Measurements from ENCODE around the gene ITPK1.

GRCh38 chr14:92902191-92902590, 213.5 kb downstream of the ITPK1 start:
- TF ChIP-seq CTCF (IDR thresholded peaks at IDR 0.05), result no peak
- no peak for TF ChIP-seq POLR2A (IDR thresholded peaks at IDR 0.05; ENCODE audit: low read depth)
- TF ChIP-seq POLR2AphosphoS5 (IDR thresholded peaks at IDR 0.05), result no peak
- no peak for TF ChIP-seq EP300 (IDR thresholded peaks at IDR 0.05)

All from esophagus muscularis mucosa (tissue), 4 donors.